Left colon (tissue), 2 donors: Measurements from ENCODE around the gene SEMA6A. TPM values are rescaled to one million over a fixed set of nuclear protein-coding genes. Genes with fewer than 3 reads are reported as not detected.
A peak's percentile ranks its signal among the peaks of the same experiment; 100 is the strongest.

Source experiments
- ATAC-seq: fragments of 200-7000 bp; cut with Tn5 transposase; one replicate; pipeline ENCODE4 v1.9.1; 2020; ENCODE audit warnings: mild to moderate bottlenecking, moderate library complexity
- DNase-seq, 2 donors: peaks; one replicate each; pipeline ENCODE4 v3.0.0-alpha.2; 2020
- intact Hi-C, 2 donors: fragments of 100-400 bp; cut with DNase I in 1 of 2; cut with micrococcal nuclease in 1 of 2; formaldehyde crosslinking; loops; one replicate each; pipeline versions ENCODE4 v1.11.2 to v1.14.0; 2022; cut with DNase I, micrococcal nuclease
- total RNA-seq, 2 donors: library from RNA; stranded (reverse); fragmentation: NEBNext Ultra II Directional; extraction: Animal tissue kit (Norgen Biotek cat#: 25700); gene quantifications; one replicate each; pipeline ENCODE4 v1.2.1, GENCODE V29; 2021
- donor health status: DM: no; HTN: no; CAD: no.
- donor health status: DM: yes; HTN: yes; CAD: no.

The SEMA6A gene
- total RNA-seq, 2 donors from 2014 or later = 100 to 103 TPM

GRCh38 chr5:116507941-116508655 is 66.5 kb downstream of the SEMA6A start:
- ATAC-seq (no peak), DNase-seq (no peak)
- intact Hi-C loops = loop anchor here in 1 of 2 donors (10.0 kb wide), 1 partner anchor 927 kb away; no protein-coding TSS in a partner anchor

GRCh38 chr5:116507051-116507537 is 67.5 kb downstream of the SEMA6A start:
- DNase-seq = no peak
- intact Hi-C loops = loop anchor here in 1 of 2 donors (10.0 kb wide), 1 partner anchor 928 kb away; no protein-coding TSS in a partner anchor
- ATAC-seq = peak; percentile 56

- DNase-seq = no peak
- intact Hi-C loops = loop anchor here in 1 of 2 donors (10.0 kb wide), 1 partner anchor 928 kb away; no protein-coding TSS in a partner anchor
- no peak for ATAC-seq
Measured at GRCh38 chr5:116506488-116506887, 68.1 kb downstream of the SEMA6A start.

DNA sequence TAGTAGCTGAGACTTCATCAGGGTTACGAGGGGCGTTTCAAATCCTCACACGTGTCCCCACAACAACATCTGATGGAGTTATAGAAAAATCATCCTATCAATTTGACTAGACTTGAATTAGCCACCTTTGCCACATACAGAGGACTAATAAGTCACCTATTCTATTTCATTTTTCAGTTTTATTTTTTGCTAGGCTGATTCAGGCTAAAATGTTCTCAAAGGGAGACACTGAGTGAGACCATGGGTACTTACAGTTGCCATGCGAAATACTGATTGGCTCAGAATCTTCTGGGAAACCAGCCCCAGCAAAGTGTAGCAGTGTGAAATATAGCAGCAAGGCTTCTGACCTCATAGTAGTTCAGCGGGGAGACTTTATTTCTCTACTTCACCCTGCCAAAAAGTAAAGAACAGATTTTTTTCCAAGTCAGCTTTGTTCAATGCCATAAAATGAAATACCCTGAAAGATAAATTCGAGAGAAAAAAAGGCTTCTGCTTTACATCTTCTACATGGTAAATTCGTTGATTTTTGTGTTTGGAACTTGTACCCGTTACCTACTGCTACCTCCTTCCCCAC is 69.9 kb downstream of the SEMA6A start:
- intact Hi-C loops = loop anchor here in 1 of 2 donors (10.0 kb wide), 1 partner anchor 930 kb away; no protein-coding TSS in a partner anchor
- ATAC-seq = no peak

DNA sequence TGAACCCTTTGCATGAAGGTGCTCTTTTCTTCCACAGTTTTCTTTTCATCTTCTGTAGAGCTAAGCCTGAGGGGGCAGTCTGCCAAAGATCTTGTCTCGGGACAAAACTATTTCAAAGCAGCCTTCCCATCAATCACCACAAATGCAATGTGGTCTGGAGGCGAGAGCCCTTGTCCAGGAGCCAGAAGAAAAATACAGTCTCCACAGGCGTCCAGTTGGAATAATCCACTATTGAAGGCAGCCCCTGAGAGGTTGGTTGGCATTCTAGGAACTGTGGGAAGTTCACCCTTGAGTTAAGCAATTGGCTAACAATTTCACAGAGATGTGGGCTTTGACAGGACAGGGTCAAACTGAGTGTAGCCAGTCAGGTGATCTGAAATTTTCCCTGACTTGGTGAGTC is 72.0 kb downstream of the SEMA6A start:
- ATAC-seq (no peak), DNase-seq (no peak)
- intact Hi-C loops = loop anchor here in 1 of 2 donors (10.0 kb wide), 1 partner anchor 932 kb away; no protein-coding TSS in a partner anchor

More for the DNA sequence above, 69.9 kb downstream of the SEMA6A start:
- no peak for DNase-seq

DNA sequence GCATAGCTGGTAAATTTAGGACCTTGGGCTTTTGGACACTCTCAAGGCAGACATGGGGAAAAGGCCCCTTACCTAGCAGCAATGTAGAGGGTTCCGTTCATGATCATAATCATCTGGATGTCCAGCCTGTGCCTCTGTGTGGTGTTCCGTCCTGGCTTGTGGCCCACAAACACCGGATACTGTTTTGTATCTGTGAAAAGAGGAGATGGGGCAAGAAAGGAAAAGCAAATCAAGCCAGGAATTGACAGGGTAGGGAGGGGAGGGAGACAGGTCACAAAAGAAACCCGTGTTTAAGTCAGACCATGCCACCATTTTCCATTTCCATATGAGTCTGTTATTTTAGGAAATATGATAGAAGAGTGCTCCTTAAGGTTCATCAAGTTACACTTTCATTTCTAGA is 72.5 kb downstream of the SEMA6A start:
- intact Hi-C loops = loop anchor here in 1 of 2 donors (10.0 kb wide), 1 partner anchor 933 kb away; no protein-coding TSS in a partner anchor
- DNase-seq (no peak), ATAC-seq (no peak)

- ATAC-seq (peak; percentile 80), DNase-seq (peak in 1 of 2 donors; percentile 16)
- intact Hi-C loops = no loop called here
Measured at GRCh38 chr5:116498503-116499048, 76.0 kb downstream of the SEMA6A start.

DNA sequence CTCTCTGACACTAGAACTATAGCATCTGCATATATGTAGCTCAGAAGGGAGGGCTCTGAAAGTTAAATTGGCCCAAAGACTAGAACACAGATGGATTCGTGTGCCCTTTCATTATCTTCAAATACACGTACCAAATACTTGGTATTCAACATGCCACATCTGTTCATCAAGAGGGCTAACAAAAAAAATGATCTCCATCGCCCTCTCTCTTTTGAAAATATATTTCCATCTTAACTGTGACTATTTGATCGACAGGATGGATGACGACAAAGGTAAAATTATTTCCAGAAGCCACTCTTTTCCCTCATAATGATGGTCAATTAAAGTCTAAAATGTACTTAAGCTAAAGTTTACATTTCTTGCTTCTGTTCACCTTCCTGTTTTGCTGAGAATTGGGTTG is 77.0 kb downstream of the SEMA6A start:
- no peak for DNase-seq
- intact Hi-C loops = no loop called here
- no peak for ATAC-seq

- intact Hi-C loops = no loop called here
- no peak for ATAC-seq
- DNase-seq = no peak
Measured at GRCh38 chr5:116495786-116496357, 78.8 kb downstream of the SEMA6A start.

GRCh38 chr5:116494784-116495450 is 79.7 kb downstream of the SEMA6A start:
- ATAC-seq = no peak
- DNase-seq = no peak
- intact Hi-C loops = no loop called here

- intact Hi-C loops = no loop called here
- DNase-seq (no peak), ATAC-seq (peak; percentile 28)
Measured at GRCh38 chr5:116492776-116493175, 81.8 kb downstream of the SEMA6A start.

- intact Hi-C loops = no loop called here
- no peak for DNase-seq
- peak; percentile 20 for ATAC-seq
Measured at GRCh38 chr5:116492016-116492623, 82.5 kb downstream of the SEMA6A start.

DNA sequence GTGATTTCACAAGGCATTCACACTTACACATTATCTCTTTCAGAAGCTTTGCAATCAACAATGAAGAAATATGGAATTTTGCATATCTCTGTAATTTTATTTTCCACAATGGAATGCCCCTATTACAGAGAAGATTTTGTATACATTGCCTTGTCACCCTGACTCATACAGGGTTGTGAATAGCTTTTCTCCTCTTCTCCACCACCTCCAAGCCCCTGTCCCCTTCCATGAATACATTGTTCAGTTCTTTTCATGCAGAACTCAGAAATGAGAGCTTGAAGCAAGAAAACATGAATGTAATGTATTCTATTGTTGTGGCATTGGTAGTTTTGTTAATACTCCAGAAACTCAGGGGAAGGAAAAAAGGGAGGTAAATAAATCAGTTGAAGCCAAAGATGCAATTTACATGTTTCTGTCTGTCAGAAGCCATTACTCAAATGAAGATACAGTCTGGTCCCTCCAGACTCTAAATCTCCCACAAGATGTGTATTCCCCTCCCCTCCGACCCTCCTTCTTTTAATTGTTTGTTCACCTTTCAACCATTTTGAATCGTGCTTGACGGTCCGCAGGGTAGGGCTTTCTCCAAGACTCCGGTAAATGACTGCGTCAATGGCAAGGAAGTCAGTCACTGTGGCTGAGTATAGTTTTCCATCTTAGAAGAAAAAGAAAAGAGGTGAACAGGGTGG is 86.1 kb downstream of the SEMA6A start:
- no peak for ATAC-seq
- intact Hi-C loops = no loop called here
- no peak for DNase-seq

DNA sequence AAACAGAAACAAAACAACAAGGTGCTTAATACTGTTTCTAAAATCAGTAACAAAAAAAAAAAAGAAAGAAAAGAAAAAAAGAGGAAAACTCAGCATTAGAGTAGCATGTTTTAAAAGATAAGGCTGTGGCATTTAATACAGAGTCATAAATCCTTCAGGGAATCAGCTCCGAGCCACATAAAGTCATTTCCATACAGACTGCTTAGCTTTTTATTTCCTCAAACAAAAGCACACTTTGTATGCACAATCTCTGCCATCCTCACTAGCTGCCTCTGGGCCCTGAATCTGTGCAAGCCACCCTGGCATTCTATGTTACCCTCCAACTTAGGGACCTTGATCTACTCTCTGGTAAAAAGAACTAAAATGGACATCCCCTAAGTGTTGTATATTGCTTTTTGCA is 87.6 kb downstream of the SEMA6A start:
- ATAC-seq (peak; percentile 92), DNase-seq (no peak)
- intact Hi-C loops = no loop called here

- intact Hi-C loops = no loop called here
- ATAC-seq (peak; percentile 64), DNase-seq (no peak)
Measured at GRCh38 chr5:116486588-116486987, 88.0 kb downstream of the SEMA6A start.

DNA sequence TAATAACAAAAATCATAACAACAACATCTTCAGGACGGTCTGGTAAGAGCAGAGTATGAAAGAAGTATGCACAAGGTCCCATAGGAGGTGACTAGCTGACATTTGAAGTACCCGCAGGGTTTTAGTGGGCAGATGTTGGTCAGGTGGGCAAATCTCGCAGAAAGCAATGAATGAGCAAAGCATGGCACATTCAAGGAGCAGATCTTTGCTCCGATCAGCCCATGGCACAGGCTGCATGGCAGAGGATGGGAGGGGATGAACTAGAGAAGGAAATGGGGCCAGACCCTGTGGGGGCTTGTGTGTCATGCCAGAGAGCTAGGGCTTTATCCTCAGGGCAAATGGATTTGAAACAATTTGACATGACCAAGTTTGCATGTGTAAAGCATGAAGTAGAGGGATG is 90.0 kb downstream of the SEMA6A start:
- DNase-seq = no peak
- ATAC-seq = no peak
- intact Hi-C loops = no loop called here

GRCh38 chr5:116482394-116482793 is 92.2 kb downstream of the SEMA6A start:
- DNase-seq (no peak), ATAC-seq (no peak)
- intact Hi-C loops = no loop called here

DNA sequence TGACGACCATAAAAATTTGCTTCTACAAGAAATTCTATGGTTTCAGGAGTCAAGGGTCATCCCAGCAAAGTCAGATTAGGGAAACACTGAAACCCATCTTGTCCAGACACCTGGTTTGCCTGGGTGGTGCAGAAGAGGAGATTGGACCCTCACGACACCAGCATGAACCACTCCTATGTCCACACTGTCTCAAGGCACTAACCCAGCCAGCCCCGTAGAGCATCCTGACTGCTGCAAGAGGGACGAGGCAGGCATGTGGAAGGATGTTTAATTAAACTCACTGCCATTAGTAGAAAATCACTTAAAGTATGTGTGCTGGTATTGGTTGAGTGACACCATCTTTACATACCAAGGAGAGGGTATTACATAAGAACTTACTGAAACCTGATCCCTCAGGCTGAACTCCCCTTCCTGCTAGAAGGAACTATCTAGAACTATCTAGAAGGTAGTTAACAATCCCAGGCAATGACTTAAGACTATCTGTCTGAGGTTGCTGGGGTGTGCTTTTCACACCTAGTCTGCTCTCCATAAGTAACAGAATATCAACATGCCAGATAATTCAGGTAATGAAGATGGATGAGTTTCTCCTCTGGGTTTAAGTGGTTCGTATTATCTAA is 93.6 kb downstream of the SEMA6A start:
- no peak for DNase-seq
- no peak for ATAC-seq
- intact Hi-C loops = no loop called here
